Measurements from ENCODE around the gene SLC6A11. TPM values are rescaled to one million over a fixed set of nuclear protein-coding genes. Genes with fewer than 3 reads are reported as not detected.

SLC6A11 gene
- total RNA-seq, 1 experiment from 2014 or later = 1.5 TPM

DNA sequence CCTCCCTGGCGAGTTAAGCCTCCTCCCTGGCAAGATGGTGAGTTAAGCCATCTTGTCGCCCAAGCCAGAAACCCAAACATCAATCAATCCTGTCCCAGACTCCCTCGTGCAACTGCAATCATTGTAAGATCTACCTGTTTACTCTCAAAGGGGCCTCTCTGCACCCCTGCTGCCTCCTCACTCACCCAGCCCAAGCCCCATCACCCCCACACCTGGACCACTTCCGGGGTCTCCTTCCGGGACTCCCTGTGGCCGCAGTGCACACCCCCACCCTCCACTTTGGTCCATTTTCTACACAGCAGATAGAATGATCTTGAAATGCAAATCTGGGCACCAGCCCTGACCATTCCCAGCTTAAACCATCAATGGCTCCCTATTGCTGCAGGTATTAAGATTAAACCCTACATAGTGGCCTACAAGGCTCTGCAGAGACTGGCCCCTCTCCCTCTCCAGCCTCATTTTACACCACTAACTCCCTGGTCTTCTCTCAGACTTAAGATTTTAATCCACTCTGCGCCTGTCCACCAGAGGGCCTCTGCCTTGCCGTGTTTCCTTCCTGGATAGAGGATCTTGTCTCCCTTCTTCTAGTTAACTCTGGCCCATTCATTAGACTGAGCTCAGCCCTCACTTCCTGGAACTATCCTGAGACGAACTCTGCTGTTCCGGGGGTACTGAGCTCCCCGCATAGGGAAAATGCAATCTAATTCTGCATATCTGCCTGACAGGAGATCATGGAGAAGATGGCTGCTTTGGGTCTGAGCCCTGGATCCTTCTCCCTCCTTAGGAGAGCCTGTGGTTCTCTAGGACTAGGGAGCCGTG, 134.7 kb downstream of the SLC6A11 start:
- H3K56ac ChIP-seq (ENCODE audit: insufficient read length, low read depth, low read length) = no peak overlapping the region
- no peaks in the 10 kb centered on the region for H3K36me3 Mint-ChIP-seq (ENCODE audit: insufficient read depth in 1 of 3, low read depth in 3 of 3)
- no peak overlapping the region for H3K9ac ChIP-seq (ENCODE audit: extremely low read depth, insufficient read length, low read length)
- no CpG with 5 or more reads among the region's 12 CpGs for WGBS (ENCODE audit: extremely low coverage, insufficient read length, low lambda C conversion rate)
- H3K18ac ChIP-seq (ENCODE audit: insufficient read length, low read depth, low read length) = no peak overlapping the region
- TF ChIP-seq, protein P1, sequence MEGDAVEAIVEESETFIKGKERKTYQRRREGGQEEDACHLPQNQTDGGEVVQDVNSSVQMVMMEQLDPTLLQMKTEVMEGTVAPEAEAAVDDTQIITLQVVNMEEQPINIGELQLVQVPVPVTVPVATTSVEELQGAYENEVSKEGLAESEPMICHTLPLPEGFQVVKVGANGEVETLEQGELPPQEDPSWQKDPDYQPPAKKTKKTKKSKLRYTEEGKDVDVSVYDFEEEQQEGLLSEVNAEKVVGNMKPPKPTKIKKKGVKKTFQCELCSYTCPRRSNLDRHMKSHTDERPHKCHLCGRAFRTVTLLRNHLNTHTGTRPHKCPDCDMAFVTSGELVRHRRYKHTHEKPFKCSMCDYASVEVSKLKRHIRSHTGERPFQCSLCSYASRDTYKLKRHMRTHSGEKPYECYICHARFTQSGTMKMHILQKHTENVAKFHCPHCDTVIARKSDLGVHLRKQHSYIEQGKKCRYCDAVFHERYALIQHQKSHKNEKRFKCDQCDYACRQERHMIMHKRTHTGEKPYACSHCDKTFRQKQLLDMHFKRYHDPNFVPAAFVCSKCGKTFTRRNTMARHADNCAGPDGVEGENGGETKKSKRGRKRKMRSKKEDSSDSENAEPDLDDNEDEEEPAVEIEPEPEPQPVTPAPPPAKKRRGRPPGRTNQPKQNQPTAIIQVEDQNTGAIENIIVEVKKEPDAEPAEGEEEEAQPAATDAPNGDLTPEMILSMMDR (conservative IDR thresholded peaks at IDR 0.05) = peak; percentile 76
- H3K79me2 ChIP-seq (ENCODE audit: insufficient read depth, low read length) = no peaks in the 10 kb centered on the region
- no peak overlapping the region for H3K27ac ChIP-seq (ENCODE audit: insufficient read length, low read depth, low read length)
- no peaks in the 10 kb centered on the region for H3K27me3 ChIP-seq (ENCODE audit: insufficient read depth, low read length)
- H2AK5ac ChIP-seq (ENCODE audit: insufficient read length, low read length) = no peak overlapping the region
- H3K4me2 ChIP-seq (ENCODE audit: insufficient read depth, insufficient read length, low read length) = no peak overlapping the region
- H3K14ac ChIP-seq (ENCODE audit: insufficient read depth, low read length) = no peak overlapping the region
- H2BK12ac ChIP-seq (ENCODE audit: insufficient read length, low read depth, low read length) = no peak overlapping the region
- no peaks in the 10 kb centered on the region for H3K9me3 ChIP-seq (ENCODE audit: control insufficient read depth, low read depth, low read length)
- H4K20me1 ChIP-seq (ENCODE audit: control insufficient read depth, insufficient read depth, insufficient read length) = no peaks in the 10 kb centered on the region
- no peak overlapping the region for H2BK20ac ChIP-seq (ENCODE audit: low read depth, low read length, poor library complexity, severe bottlenecking)
- peaks cover 0 to 14% of the 10 kb centered on the region in 2 experiments; a peak in 2 of 4 replicates for H3K4me1 Mint-ChIP-seq
- peak; percentile 62 for DNase-seq
- no peak overlapping the region for H3K23ac ChIP-seq (ENCODE audit: insufficient read length, low read depth, low read length)
- H3K4me1 ChIP-seq (ENCODE audit: insufficient read depth, low read length) = no peaks in the 10 kb centered on the region
- peaks cover 15% of the 10 kb centered on the region for H3K27me3 Mint-ChIP-seq (ENCODE audit: low read depth)
- no peaks in the 10 kb centered on the region for H3K79me1 ChIP-seq (ENCODE audit: insufficient read depth, low read depth, low read length, poor library complexity, severe bottlenecking)
- no peak overlapping the region for H4K91ac ChIP-seq (ENCODE audit: insufficient read length, low read depth, low read length)
- H4K5ac ChIP-seq (ENCODE audit: insufficient read length, low read depth, low read length) = no peak overlapping the region
- no peak overlapping the region for H4K8ac ChIP-seq (replicated peaks; ENCODE audit: insufficient read length, low read depth, low read length)
- H3K4me3 Mint-ChIP-seq = no peak overlapping the region
- H2BK120ac ChIP-seq (ENCODE audit: low read depth, low read length, poor library complexity, severe bottlenecking) = no peak overlapping the region
- no peak overlapping the region for H3T11ph ChIP-seq (ENCODE audit: low read length)
- H3K4ac ChIP-seq (ENCODE audit: low read depth, low read length) = no peak overlapping the region
- no peaks in the 10 kb centered on the region for H3K9me3 Mint-ChIP-seq
- no peak overlapping the region for H2BK5ac ChIP-seq (ENCODE audit: insufficient read length, low read length)
- H2BK15ac ChIP-seq (ENCODE audit: low read depth, low read length) = no peak overlapping the region
- H3K23me2 ChIP-seq (ENCODE audit: insufficient read length, low read depth, low read length, poor library complexity, severe bottlenecking) = no peaks in the 10 kb centered on the region
- H3K27ac Mint-ChIP-seq = peak overlapping the region in 1 of 3 experiments; percentile 12; a peak in 1 of 7 replicates
- no peak overlapping the region for H2AFZ ChIP-seq (ENCODE audit: low read length)
